Ammon's horn (tissue), 1 donor: ENCODE data around the gene RAB26.

Source experiments
- DNase-seq: peaks from one replicate; pipeline ENCODE4 v3.0.0-alpha.2; 2016; ENCODE audit warnings: low spot score

The RAB26 gene

DNA sequence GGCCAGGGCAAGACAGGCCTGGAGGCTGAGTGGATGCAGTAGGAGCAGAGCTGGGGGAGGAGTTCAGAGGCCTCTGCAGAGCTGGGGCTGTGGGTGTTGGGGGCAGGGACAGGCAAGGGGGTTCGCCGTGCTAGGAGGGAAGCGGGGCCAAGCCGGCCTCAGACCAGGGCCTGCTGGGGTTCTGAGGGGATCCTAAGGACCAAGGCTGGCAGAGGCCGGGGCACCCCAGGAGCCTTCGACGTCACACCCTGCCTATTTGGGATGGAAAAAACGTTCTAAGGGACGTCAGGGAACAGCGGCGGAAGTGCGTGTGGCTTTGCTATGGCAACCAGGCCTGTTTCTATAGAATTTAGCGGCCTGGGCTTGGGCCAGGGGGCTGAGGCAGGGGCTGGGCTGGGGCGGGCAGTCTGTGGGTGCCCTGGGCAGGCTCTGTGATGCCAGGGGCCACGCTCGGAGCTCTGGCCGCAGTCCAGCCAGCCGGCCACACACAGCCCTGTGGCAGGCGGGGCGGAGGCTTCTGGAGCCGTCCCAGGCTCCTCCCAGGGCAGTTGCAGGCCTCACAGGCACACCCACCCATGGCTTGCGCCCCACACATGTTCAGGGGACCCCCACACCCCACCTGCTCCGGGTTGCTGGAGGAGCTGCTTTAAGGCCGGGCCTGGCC is 10.9 kb downstream of the RAB26 start:
- DNase-seq: peak; percentile 63

DNA sequence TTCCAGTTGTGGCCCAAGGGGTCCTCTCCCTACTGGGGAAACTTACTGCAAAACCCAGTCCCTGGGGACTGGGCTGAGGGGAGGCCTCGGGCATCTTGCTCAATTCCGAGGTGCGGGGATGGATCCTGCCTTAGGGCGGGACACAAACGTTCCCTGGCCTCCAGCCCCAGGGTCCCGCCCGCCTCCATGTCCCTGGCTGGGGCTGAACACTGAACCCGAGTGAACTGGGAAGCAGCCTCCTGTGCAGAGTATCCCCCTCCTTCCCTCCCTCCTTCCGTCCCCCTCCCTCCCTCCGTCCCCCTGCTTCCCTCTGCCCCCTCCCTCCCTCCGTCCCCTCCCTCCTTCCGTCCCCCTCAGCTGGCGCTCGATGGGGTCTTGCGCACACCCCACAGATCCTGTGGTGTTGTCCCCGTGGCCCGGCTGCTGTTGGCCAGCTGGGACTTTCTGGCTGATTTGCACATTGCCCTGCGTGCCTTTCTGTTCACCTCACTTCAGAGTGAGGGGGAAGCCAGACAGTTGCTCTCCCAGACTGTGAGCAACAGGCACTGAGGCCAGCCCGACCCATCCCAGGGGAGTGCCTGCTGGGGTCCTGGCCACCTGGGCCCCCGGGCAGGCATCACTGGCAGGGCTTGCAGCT is 12.6 kb downstream of the RAB26 start:
- DNase-seq: no peak

DNA sequence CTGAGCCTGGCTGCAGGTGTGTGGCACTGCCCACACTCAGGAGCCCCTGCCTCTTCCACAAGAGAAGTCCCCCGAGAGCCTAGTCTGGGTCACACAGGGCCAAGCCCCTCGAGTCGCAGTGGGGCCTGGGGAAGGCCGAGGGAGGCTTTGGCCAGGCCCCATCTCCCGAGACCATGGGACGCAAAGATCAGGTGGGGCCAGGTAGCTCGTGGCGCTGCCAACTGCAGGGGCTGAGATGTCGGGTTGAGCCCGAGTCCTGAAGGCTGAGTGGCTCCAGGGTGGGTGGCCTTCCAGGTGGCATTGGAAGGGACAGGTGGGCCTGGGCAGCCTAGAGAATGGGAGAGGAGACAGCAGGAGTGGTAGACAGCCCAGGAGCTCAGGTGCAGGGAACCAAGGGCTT is 13.5 kb downstream of the RAB26 start:
- no peak for DNase-seq

DNA sequence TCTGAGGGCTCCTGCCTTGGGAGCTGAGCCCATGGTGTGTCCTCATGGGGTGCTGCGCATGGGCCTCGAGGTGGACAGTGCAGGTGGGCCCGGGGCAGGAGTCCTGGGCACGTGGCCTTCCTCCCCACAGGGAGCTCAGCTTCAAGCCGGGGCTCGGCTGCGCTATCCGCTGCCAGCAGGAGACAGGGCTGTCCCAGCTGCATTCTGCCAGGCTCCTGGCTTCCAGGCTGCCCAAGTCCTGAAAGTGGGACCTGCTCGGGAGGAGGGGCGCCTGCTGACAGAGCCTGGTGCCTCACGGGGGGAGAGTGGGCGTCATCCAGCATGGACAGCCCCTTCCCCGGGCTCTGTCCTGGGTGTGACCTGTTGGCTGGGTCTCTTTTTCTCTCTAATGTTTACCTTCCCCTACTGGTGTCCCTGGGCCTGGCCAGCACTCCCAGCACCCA is 14.3 kb downstream of the RAB26 start:
- no peak for DNase-seq

DNA sequence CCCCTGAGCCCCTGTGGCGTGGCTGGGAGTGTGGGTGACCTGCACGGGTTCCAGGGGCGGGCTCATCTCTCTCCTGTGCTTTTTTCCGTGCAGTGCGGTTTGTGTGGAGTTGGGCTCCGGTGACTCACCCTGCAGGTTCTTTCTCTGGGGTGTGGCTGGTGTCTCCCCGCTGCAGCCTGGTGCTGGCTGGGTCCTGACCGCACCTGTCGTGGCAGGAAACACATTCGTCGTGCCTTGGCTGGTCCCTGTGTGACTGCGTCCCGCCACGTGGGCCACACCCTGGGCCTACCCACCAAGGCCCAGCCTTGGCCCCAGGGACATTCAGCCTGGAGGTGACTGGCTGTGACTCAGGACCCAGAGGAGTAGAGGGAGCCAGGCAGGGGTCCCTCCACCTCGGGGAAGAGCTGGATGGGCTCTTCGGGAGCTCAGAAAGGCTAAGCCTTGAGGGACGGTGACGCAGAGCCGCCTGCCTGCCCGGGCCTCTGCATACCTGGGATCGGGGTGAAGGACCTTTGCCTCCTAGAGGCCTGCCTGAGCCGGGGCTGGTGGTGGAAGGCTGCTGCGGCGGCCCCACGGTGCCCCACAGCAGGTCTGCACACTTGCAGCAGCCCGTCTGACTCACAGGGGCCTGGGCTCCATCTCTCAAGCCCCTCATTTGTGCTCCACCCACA is 14.9 kb downstream of the RAB26 start:
- DNase-seq: no peak

DNA sequence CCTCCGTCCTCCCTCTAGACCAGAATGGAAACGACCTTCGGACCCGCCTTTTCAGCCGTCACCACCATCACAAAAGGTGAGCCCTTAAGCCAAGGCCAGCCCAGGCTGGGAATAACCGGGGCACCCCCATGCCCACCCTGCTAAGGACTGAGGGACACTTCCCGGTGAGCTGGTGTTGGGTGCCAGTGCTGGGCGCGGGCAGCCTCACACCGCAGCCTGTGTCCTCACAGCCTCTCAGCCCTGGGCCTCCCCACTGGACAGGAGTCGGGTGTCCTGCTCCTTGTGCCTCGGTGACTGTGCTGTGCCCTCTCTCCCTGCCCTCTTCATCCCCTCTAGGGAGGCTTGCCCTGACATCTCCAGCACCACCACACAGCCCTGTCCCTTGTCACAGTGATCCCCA is 17.4 kb downstream of the RAB26 start:
- DNase-seq: no peak

DNA sequence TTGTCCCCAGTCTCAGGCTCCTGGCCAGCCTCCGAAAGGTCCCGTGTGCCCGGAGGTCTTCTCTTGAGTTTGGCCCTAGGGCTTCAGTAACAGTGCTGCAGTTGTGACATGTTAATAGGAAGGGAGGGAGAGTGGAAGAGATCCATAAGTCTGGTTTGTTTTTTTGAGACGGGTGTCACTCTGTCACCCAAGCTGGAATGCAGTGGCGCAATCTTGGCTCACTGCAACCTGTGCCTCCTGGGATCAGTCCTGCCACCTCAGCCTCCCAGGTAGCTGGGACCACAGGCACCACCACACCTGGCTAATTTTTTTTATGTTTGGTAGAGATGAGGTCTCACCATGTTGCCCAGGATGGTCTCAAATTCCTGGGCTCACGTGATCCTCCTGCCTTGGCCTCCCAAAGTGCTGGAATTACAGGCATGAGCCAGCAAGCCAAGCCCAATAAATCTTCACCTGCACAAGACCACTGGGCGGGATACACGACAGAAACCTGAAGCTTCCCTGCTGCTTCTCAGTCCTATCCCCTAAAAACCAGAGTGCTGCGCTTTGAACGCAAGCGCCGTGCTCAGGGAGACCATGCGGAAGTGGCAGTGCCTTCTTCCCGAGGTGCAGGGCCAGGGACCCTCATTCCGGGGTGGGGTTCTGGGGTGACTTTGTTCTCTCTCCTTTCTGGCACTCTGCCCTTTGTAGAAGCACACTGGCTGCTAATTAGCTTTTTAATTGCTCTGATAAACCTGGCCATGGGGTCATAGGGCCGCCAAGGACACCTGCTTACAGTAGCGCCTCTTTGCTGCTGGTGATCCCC is 18.0 kb downstream of the RAB26 start:
- DNase-seq: no peak

DNA sequence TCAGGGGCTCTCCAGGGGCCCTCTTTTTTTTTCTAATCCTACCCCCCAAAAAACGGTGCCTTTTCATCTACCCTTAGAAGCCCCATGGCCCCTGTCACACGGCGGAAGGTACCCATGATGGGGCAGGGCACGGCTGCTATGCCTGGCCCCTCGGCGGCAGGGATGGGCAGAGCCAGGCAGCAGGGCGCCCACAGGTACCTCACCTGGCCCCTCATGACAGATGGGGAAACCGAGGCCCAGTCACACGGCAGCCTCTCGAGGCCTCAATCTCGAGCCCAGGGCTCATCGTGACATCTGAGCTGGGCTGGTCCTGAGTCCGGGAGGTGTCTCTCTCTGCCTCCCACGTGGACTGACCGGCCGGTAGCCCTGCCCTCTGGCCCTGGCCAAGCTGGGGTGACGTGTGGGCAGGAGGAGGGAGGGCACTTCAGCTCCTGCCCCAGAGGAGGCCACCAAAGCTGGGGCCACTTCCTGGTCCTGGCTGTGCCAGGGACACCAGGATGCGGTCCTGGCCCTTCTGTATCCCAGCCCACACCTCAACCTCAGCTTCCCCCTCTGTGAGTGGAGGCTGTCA is 18.7 kb downstream of the RAB26 start:
- DNase-seq: no peak

DNA sequence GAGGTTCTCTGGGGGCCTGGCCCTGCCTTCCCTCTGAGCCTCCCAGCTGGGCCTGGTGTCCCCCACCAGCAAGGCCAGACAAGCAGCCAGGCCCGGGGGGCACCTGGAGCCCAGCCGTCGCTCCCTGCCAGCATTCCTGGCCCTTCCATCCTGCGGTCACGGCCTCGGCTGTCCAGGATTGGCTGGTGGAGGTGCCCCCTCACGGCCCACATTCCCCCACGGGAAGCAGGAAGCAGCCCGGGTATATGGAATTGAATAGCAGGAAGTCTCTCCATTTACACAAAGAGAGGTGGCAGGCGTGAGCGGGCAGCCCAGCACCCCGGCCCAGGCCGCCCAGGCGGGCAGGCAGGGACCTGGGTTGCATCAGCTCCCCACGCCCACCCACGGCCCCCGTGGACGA is 21.7 kb downstream of the RAB26 start:
- no peak for DNase-seq

DNA sequence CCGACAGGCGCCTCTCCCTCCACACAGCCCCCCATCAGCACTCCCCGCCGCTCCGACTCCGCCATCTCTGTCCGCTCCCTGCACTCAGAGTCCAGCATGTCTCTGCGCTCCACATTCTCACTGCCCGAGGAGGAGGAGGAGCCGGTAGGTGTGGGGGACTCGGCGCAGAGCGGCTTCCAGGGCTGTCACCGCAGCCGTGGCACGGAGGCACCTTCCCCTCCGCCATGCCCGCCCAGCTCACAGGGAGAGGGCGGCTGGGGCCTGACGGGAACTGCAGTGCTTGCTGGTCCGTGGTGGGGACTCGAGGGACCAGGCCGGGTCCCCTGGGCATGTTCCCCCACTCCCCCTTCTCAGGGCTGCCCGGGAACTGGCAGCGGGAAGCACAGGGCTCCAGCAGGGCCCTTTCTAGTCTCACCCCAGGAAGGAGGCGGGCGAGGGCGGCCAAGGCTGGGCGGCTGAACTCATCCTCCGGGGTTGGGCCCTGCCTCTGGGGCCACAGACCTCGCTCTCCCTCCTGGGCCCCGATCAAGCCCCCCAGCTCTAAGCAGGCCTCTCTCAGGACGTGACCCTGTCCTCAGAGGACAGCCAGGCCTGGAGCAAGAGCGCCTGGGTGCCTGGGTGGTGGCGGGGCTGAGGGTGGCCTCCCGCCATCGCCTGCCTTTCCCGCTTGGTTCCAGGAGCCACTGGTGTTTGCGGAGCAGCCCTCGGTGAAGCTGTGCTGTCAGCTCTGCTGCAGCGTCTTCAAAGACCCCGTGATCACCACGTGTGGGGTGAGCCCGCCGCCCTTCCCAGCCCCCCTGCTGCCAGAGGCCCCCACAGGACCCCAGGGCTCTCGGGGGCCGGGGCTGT is 22.4 kb downstream of the RAB26 start:
- no peak for DNase-seq

DNA sequence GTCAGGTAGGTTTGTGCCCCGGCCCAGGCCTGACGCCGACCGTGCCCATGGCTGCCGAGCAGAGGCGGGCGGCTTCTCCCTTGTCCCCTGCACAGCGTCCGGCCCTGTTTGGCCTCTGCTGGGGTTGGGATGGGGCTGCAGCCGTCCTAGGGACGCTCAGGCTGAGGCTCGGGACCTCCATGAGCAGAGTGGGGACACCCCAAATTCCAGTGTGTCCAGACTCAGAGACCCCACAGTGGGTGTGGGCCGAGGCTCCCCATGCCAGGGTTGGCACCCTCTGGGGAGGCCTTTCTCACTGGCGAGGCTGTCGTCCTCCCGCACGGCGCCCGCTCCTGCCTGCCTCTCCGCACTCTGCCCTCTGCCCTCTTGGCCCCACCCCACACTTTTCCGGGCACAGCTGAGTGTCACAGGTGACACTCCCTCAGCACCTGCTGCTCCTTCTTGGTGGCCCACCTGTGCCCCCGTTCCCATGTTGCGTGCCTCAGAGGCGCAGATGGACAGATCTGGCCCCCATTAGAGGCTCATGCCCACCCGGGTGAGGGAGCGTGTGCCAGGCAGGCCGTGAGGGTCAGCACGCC is 23.3 kb downstream of the RAB26 start:
- no peak for DNase-seq

DNA sequence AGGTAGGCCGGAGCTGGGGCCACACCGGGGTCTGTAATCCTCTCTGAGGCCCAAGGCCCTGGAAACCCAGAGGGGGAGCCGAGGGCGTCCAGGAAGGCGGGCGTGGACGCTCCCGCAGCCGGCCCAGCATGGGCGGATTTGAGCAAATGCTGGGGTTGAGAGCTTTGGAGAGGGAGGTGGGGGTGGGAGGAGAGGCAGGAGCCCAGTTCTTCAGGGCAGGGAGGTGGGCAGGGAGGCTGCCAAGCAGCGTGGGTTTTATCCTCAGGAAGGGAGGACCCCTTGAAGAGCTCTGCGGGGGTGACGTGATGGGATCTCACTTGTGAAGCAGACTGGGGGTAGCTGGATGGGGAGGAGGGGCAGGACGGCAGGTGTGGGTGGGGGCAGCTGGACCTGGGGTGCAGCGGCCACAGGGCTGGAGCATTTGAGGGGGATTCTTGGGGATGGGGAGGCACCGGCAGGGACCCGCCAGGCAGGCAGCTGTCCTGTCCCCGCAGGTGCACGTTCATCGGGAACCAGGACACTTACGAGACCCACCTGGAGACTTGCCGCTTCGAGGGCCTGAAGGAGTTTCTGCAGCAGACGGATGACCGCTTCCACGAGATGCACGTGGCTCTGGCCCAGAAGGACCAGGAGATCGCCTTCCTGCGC is 24.4 kb downstream of the RAB26 start:
- DNase-seq: no peak

DNA sequence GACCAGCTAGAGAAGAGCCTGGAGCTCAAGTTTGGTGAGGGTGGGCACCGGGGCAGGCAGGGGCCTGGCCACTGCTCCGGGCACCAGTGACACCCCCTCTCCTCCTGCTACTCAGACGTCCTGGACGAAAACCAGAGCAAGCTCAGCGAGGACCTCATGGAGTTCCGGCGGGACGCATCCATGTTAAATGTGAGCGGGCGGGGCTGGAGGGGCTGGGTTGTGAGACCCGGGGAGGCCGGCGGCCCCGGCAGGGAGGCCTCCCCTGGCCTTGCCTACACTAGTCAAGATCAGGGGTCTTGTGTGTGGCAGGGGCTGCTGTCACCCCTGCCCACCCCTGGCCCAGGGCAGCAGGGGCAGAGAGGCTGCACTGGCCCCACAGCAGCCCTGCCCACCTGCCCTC is 24.9 kb downstream of the RAB26 start:
- DNase-seq: no peak

DNA sequence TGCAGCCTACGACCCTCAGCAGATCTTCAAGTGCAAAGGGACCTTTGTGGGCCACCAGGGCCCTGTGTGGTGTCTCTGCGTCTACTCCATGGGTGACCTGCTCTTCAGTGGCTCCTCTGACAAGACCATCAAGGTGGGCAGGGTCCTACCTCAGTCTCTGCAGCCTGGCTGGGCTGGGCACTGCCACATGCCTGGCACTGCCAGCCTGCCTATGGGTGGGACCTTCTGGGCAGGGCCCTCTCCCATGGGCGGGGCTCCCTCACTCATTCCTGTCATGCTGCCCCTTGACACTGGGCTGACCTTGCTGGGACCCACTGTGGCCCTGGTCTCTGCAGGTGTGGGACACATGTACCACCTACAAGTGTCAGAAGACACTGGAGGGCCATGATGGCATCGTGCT is 25.5 kb downstream of the RAB26 start:
- no peak for DNase-seq

DNA sequence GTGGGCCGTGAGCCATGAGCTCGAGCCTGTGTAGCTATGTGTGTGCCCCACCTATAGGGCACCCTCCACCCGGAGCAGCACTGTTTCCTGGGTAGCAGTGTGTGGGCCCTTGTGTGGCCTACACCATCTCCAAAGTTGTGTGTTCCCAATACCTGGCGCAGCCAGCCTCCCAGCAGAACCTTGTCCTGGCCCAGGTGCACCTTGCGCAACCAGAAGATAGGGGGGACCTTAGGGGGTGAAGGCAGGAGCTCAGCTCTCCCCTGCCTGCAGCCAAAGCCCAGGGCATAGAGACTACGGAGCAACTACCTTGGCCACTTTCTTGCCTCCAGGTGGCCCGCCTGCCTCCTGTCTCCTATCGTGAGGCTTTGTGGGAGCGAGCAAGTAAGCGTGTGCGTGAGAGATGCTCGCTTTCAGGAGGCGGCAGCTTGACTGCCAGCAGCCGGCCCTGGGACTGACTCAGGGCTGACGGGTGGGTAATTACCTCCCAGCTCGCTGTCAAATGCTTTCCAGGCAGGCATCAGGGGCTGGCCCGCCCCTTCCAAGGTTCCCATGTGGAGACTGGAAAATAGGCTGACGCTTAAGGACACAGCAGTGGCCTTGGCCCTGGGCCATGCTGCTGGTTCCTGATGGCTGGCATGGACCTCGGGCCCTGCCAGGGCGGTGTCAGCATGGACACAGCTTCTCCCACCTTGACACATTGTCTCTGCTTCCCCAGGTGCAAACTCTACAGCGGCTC is 26.1 kb downstream of the RAB26 start:
- no peak for DNase-seq

DNA sequence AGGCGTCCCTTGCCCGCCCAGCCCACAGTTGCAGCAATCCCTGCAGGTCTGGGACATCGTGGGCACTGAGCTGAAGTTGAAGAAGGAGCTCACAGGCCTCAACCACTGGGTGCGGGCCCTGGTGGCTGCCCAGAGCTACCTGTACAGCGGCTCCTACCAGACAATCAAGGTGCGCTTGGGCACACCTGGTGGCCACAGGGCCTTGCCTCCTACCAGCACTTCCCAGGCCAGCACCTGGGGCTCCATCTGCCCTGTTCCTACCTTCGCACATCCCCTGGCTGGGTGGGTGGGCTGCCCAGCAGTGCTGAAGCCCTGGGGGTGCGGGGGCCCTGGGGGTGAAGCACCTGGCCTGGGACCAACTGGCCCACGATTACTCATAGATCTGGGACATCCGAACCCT is 27.0 kb downstream of the RAB26 start:
- DNase-seq: no peak

DNA sequence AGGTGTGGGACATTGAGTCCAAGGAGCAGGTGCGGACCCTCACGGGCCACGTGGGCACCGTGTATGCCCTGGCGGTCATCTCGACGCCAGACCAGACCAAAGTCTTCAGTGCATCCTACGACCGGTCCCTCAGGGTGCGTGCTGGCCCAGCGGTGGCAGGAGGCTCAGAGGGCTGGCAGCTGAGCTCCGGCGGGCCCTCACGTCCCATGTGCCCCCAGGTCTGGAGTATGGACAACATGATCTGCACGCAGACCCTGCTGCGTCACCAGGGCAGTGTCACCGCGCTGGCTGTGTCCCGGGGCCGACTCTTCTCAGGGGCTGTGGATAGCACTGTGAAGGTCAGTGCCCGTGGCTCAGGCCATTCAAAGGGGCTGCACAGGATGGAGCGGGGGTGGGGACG is 27.6 kb downstream of the RAB26 start:
- no peak for DNase-seq

DNA sequence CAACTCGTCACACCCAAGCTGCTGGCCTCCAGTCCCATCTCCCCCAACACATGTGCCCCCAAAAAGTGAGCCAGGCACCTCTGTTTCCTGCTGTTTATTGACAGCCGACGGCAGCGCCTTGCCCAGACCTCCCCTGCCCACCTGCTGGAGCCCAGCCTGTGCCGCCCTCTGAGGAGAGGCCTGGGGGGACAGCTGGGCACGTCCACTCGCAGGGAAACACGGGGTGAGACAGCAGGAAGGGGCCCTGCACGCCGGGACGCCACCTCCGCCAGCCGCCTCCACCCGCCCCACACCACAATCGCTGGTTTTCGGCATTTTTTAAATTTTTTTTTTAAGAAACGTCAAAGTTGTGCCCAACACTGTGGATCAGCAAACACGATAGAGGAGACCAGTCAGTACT is 28.7 kb downstream of the RAB26 start:
- no peak for DNase-seq

DNA sequence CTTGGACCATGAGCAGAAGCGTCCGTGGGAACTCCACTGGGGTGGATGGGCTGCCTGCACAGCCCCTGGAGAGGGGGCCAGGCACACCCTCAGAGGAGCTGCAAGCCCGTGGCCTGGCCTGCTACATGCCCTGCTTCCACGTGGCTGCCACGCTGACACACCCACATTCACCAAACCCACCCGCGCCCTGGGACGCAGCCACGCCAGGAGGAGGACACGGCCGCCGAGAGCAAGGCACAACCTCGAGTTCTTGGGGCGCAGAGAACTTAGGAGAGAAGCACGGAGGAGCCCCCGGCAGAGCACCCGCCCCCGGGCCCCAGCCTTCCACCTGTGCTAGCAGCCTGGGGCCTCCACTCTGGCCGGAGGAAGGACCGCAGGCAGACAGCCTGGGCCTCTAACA is 29.1 kb downstream of the RAB26 start:
- DNase-seq: no peak
